H9 (cell line): ENCODE data around the gene SQSTM1. TPM values are rescaled to one million over a fixed set of nuclear protein-coding genes. Genes with fewer than 3 reads are reported as not detected.

Source experiments
- DNase-seq: peaks from one replicate; pipeline ENCODE4 v3.0.0-alpha.2; 2017
- H2AFZ ChIP-seq: one replicate; pipeline ENCODE4 v1.6.1; 2013; ENCODE audit warnings: mild to moderate bottlenecking, low read length, control low read depth, moderate library complexity
- H2AK5ac ChIP-seq: 2 replicates; pipeline ENCODE4 v1.6.1; 2013; ENCODE audit warnings: low read length, control low read depth, mixed read lengths; ENCODE audit not compliant: insufficient read length
- H2BK120ac ChIP-seq: one replicate; pipeline ENCODE4 v1.6.1; 2013; ENCODE audit warnings: low read depth, mild to moderate bottlenecking, low read length, control low read depth, inconsistent platforms; ENCODE audit not compliant: poor library complexity, severe bottlenecking
- H2BK12ac ChIP-seq: 2 replicates; pipeline ENCODE4 v1.6.1; 2013; ENCODE audit warnings: low read length, control low read depth, mixed read lengths, low read depth; ENCODE audit not compliant: insufficient read length
- H2BK15ac ChIP-seq: 2 replicates; pipeline ENCODE4 v1.6.1; 2013; ENCODE audit warnings: low read depth, low read length, control low read depth
- H2BK20ac ChIP-seq: one replicate; pipeline ENCODE4 v1.6.1; 2013; ENCODE audit warnings: low read depth, mild to moderate bottlenecking, low read length, control low read depth, inconsistent platforms; ENCODE audit not compliant: poor library complexity, severe bottlenecking
- H2BK5ac ChIP-seq: 2 replicates; pipeline ENCODE4 v1.6.1; 2013; ENCODE audit warnings: low read length, control low read depth, mixed read lengths; ENCODE audit not compliant: insufficient read length
- H3K14ac ChIP-seq: 2 replicates; pipeline ENCODE4 v1.6.1; 2013; ENCODE audit warnings: low read length, control low read depth; ENCODE audit not compliant: insufficient read depth
- H3K18ac ChIP-seq: 2 replicates; pipeline ENCODE4 v1.6.1; 2013; ENCODE audit warnings: low read depth, mild to moderate bottlenecking, mixed read lengths, low read length, control low read depth; ENCODE audit not compliant: insufficient read length
- H3K23ac ChIP-seq: 2 replicates; pipeline ENCODE4 v1.6.1; 2013; ENCODE audit warnings: low read length, control low read depth, mixed read lengths, low read depth; ENCODE audit not compliant: insufficient read length
- H3K23me2 ChIP-seq: 2 replicates; pipeline ENCODE4 v1.6.1; 2013; ENCODE audit warnings: low read depth, mild to moderate bottlenecking, mixed read lengths, low read length, control low read depth; ENCODE audit not compliant: insufficient read length, poor library complexity, severe bottlenecking
- H3K27ac ChIP-seq: 2 replicates; pipeline ENCODE4 v1.5.1; 2013; ENCODE audit warnings: low read length, control low read depth, mixed read lengths, low read depth; ENCODE audit not compliant: insufficient read length
- H3K27me3 ChIP-seq: 2 replicates; pipeline ENCODE4 v1.6.1; 2013; ENCODE audit warnings: low read length, control low read depth, inconsistent platforms; ENCODE audit not compliant: insufficient read depth
- H3K4ac ChIP-seq: 2 replicates; pipeline ENCODE4 v1.6.1; 2013; ENCODE audit warnings: low read depth, mild to moderate bottlenecking, control low read depth, inconsistent platforms, low read length, moderate library complexity
- H3K4me1 ChIP-seq: 2 replicates; pipeline ENCODE4 v1.6.1; 2013; ENCODE audit warnings: low read length, control low read depth, inconsistent platforms; ENCODE audit not compliant: insufficient read depth
- H3K4me2 ChIP-seq: 2 replicates; pipeline ENCODE4 v1.6.1; 2013; ENCODE audit warnings: low read length, control low read depth, mixed read lengths; ENCODE audit not compliant: insufficient read length, insufficient read depth
- H3K56ac ChIP-seq: 2 replicates; pipeline ENCODE4 v1.6.1; 2013; ENCODE audit warnings: low read depth, mild to moderate bottlenecking, mixed read lengths, low read length, control low read depth; ENCODE audit not compliant: insufficient read length
- H3K79me1 ChIP-seq: 2 replicates; pipeline ENCODE4 v1.6.1; 2013; ENCODE audit warnings: low read depth, mild to moderate bottlenecking, moderate library complexity, low read length, control low read depth, inconsistent platforms; ENCODE audit not compliant: insufficient read depth, poor library complexity, severe bottlenecking
- H3K79me2 ChIP-seq: 2 replicates; pipeline ENCODE4 v1.6.1; 2013; ENCODE audit warnings: low read length, control low read depth, inconsistent platforms; ENCODE audit not compliant: insufficient read depth
- H3K9ac ChIP-seq: 2 replicates; pipeline ENCODE4 v1.6.1; 2013; ENCODE audit warnings: low read length, control low read depth, mixed read lengths; ENCODE audit not compliant: insufficient read length; ENCODE audit errors: extremely low read depth
- H3K9me3 ChIP-seq: one replicate; pipeline ENCODE4 v1.6.1; 2013; ENCODE audit warnings: low read depth, low read length, inconsistent platforms; ENCODE audit not compliant: control insufficient read depth
- H3T11ph ChIP-seq: one replicate; pipeline ENCODE4 v1.6.1; 2013; ENCODE audit warnings: mild to moderate bottlenecking, low read length, control low read depth, inconsistent platforms
- H4K20me1 ChIP-seq: one replicate; pipeline ENCODE4 v1.6.1; 2013; ENCODE audit not compliant: control insufficient read depth, insufficient read length, insufficient read depth
- H4K5ac ChIP-seq: 2 replicates; pipeline ENCODE4 v1.6.1; 2013; ENCODE audit warnings: low read depth, mild to moderate bottlenecking, mixed read lengths, low read length, control low read depth; ENCODE audit not compliant: insufficient read length
- H4K8ac ChIP-seq: replicated peaks from 2 replicates; pipeline ENCODE4 v1.6.1; 2013; ENCODE audit warnings: low read length, control low read depth, mixed read lengths, low read depth; ENCODE audit not compliant: insufficient read length
- H4K91ac ChIP-seq: 2 replicates; pipeline ENCODE4 v1.6.1; 2013; ENCODE audit warnings: low read depth, mild to moderate bottlenecking, moderate library complexity, mixed read lengths, low read length, control low read depth; ENCODE audit not compliant: insufficient read length
- H3K27ac Mint-ChIP-seq, 3 experiments: 2 replicates in 2 of 3; 3 replicates in 1 of 3; pipeline ENCODE4 v1.8.0; 2020 to 2021; ENCODE audit warnings: mixed read lengths in 3 of 3, mild to moderate bottlenecking in 1 of 3, moderate library complexity in 1 of 3
- H3K27me3 Mint-ChIP-seq: 2 replicates; pipeline ENCODE4 v1.8.0; 2021; ENCODE audit warnings: low read depth, mild to moderate bottlenecking, moderate library complexity, mixed read lengths
- H3K36me3 Mint-ChIP-seq, 3 experiments: 2 replicates in 2 of 3; 3 replicates in 1 of 3; pipeline ENCODE4 v1.8.0; 2020 to 2021; ENCODE audit warnings: low read depth in 3 of 3, mixed read lengths in 3 of 3; ENCODE audit not compliant: insufficient read depth in 1 of 3
- H3K4me1 Mint-ChIP-seq, 2 experiments: 2 replicates each; pipeline ENCODE4 v1.8.0; 2020; ENCODE audit warnings: mixed read lengths in 2 of 2
- H3K4me3 Mint-ChIP-seq, 2 experiments: 2 replicates in 1 of 2; 3 replicates in 1 of 2; pipeline ENCODE4 v1.8.0; 2020 to 2021; ENCODE audit warnings: mild to moderate bottlenecking in 2 of 2, mixed read lengths in 2 of 2, moderate library complexity in 1 of 2
- H3K9me3 Mint-ChIP-seq, 2 experiments: 2 replicates in 1 of 2; 3 replicates in 1 of 2; pipeline ENCODE4 v1.8.0; 2020; ENCODE audit warnings: mild to moderate bottlenecking in 2 of 2, mixed read lengths in 2 of 2, moderate library complexity in 1 of 2
- WGBS: extraction: QIAGEN DNeasy Blood & Tissue Kit; methylation state at CpG from one replicate; pipeline ENCODE4 v1.1.7; 2013; ENCODE audit warnings: missing lambda C conversion rate, low lambda C conversion rate, mixed read lengths; ENCODE audit not compliant: insufficient read length; ENCODE audit errors: extremely low coverage; 5-methylcytosine and 5-hydroxymethylcytosine counted together
- total RNA-seq: library from RNA; stranded (reverse); gene quantifications from 2 replicates; pipeline ENCODE4 v1.2.1, GENCODE V29; 2021
- TF ChIP-seq, protein P1 (sequence below): fragments of 200-600 bp; sonication (generic); conservative IDR thresholded peaks from 3 replicates; pipeline ENCODE4 v1.8.0; 2021; ENCODE audit warnings: antibody characterized with exemption, mild to moderate bottlenecking

SQSTM1 gene
- total RNA-seq, 1 experiment from 2014 or later = 144 TPM

DNA sequence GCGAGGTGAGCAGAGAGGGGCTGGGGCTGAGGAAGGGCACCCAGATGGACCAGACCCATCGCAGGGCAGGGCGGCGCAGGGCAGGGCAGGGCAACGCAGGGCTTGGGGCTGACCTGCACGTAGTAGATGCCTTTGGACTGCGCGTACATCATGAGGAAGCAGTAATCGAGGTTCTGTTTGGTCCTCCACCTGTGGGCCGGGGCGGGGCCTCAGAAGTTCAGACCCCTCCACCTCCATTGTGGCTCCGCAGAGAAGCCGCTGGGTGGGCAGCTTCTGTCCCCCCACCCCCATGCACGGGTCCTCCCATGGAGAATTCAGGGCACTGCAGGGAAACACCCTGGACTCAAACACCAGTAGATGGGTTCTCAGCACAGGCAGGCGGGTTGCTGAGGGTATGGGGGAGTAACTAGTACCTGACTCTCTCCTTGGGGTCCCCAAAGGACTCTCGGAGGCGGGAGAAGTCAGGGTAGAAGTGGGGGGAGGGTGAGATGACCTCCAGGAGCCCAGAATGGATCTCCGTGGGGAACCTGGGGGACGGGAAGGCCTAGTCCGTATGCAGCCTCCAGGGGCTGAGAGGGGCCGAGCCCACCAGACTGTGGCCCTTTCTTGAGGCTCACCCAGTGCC is 20.5 kb upstream of the SQSTM1 start:
- Mint-ChIP-seq H3K9me3 (no peaks in the 10 kb centered on the region), H3K4me3 (no peak overlapping the region), H3K36me3 (peaks cover 21 to 45% (median 38%) of the 10 kb centered on the region in 3 experiments; a peak in 6 of 7 replicates), H3K4me1 (peaks cover 31 to 36% of the 10 kb centered on the region in 2 experiments), H3K27ac (no peak overlapping the region), H3K27me3 (peaks cover 4% of the 10 kb centered on the region)
- no peak overlapping the region for H4K91ac ChIP-seq
- H2BK5ac ChIP-seq = no peak overlapping the region
- H3K79me1 ChIP-seq = peaks cover 5% of the 10 kb centered on the region
- H3T11ph ChIP-seq = no peak overlapping the region
- no peak overlapping the region for H3K4me2 ChIP-seq
- no peaks in the 10 kb centered on the region for H4K20me1 ChIP-seq
- no peak overlapping the region for H2AFZ ChIP-seq
- H2BK20ac ChIP-seq = no peak overlapping the region
- H3K79me2 ChIP-seq = no peaks in the 10 kb centered on the region; the same call in 1 of the 2 replicates
- WGBS = no CpG with 5 or more reads among the region's 21 CpGs
- H3K14ac ChIP-seq = no peak overlapping the region
- TF ChIP-seq, protein P1, sequence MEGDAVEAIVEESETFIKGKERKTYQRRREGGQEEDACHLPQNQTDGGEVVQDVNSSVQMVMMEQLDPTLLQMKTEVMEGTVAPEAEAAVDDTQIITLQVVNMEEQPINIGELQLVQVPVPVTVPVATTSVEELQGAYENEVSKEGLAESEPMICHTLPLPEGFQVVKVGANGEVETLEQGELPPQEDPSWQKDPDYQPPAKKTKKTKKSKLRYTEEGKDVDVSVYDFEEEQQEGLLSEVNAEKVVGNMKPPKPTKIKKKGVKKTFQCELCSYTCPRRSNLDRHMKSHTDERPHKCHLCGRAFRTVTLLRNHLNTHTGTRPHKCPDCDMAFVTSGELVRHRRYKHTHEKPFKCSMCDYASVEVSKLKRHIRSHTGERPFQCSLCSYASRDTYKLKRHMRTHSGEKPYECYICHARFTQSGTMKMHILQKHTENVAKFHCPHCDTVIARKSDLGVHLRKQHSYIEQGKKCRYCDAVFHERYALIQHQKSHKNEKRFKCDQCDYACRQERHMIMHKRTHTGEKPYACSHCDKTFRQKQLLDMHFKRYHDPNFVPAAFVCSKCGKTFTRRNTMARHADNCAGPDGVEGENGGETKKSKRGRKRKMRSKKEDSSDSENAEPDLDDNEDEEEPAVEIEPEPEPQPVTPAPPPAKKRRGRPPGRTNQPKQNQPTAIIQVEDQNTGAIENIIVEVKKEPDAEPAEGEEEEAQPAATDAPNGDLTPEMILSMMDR = no peak
- H3K9me3 ChIP-seq = no peaks in the 10 kb centered on the region
- peaks cover 5% of the 10 kb centered on the region for H3K23me2 ChIP-seq
- H2BK120ac ChIP-seq = no peak overlapping the region
- H3K4me1 ChIP-seq = no peaks in the 10 kb centered on the region
- H3K56ac ChIP-seq = no peak overlapping the region
- no peak overlapping the region for H2AK5ac ChIP-seq
- H4K5ac ChIP-seq = no peak overlapping the region
- no peak overlapping the region for H4K8ac ChIP-seq
- no peak overlapping the region for H2BK12ac ChIP-seq
- no peak overlapping the region for H3K9ac ChIP-seq
- no peak for DNase-seq
- H3K23ac ChIP-seq = no peak overlapping the region
- H3K4ac ChIP-seq = no peak overlapping the region
- no peak overlapping the region for H2BK15ac ChIP-seq
- H3K18ac ChIP-seq = no peak overlapping the region
- H3K27me3 ChIP-seq = no peaks in the 10 kb centered on the region
- no peak overlapping the region for H3K27ac ChIP-seq
